ELR (cell line): Measurements from ENCODE around the gene ABTB1.

Source experiments
- DNase-seq: peaks from one replicate; pipeline ENCODE4 v3.0.0-alpha.2; 2015; ENCODE audit warnings: low read depth

Gene ABTB1

GRCh38 chr3:127720161-127720823 is 47.5 kb downstream of the ABTB1 start:
- DNase-seq = no peak

GRCh38 chr3:127720985-127721935 is 48.5 kb downstream of the ABTB1 start:
- no peak for DNase-seq

GRCh38 chr3:127722091-127722784 is 49.5 kb downstream of the ABTB1 start:
- DNase-seq = no peak

- DNase-seq = no peak
Observed at GRCh38 chr3:127723011-127723567, 50.3 kb downstream of the ABTB1 start.

GRCh38 chr3:127726894-127727293 is 54.1 kb downstream of the ABTB1 start:
- no peak for DNase-seq

GRCh38 chr3:127728417-127729015 is 55.8 kb downstream of the ABTB1 start:
- no peak for DNase-seq

GRCh38 chr3:127729556-127730056 is 56.9 kb downstream of the ABTB1 start:
- no peak for DNase-seq

GRCh38 chr3:127730171-127730570 is 57.4 kb downstream of the ABTB1 start:
- no peak for DNase-seq
